Measurements from ENCODE around the gene MRPL57. TPM values are rescaled to one million over a fixed set of nuclear protein-coding genes. Genes with fewer than 3 reads are reported as not detected.
"Not testable (repeated sequence)": the region's sequence is repeated elsewhere in the genome, so short reads cannot be mapped to it uniquely, and the experiment has no call there.

Gene MRPL57
- total and polyA plus RNA-seq, 2 donors from 2014 or later = 18.3 to 47.1 TPM

DNA sequence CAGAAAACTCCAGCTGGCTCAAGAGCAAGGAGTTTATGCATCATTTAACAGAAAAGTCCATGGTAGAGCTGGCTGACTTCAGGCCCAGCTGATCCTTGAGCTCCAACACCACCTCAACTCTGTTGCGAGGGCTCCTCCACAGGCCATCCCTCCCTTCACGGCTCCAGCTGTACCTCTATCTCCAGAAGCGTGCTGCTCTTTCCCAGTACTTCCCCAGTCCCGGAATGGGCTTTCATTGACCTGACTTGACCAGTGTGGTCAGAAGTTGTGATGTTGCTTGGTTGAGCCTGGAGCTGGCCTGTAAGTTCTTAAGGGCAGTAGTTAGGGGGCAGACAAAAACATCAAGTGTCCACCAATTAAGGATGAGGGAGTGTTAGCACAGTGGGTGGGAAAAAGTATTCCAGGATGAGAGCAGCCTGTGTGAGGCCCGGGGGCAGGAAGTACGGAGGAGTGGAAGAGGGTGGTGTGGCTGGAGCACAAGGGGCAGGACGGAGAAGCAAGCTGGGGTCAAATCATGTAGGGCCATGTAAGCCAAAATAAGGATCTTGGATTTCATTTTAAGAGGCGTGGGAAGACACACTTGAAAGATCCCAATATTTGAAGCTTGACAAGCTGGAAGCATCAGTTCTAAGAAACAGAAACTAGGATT lies 24.1 kb upstream of the MRPL57 start:
- no peak for FAIRE-seq
- H3K36me3 ChIP-seq (ENCODE audit: control insufficient read depth in 2 of 3, insufficient read depth in 3 of 3, low read length in 3 of 3) = peaks cover 2 to 8% (median 7%) of the 10 kb centered on the region in 3 donors
- no peaks in the 10 kb centered on the region for H3K9me3 ChIP-seq (ENCODE audit: control insufficient read depth in 2 of 3, insufficient read depth in 1 of 3, low read length in 3 of 3)
- intact Hi-C loops (cut with DNase I) = no loop called here
- no peak overlapping the region for H3K9ac ChIP-seq (ENCODE audit: low read length in 3 of 3)
- no peak overlapping the region for H3K27ac ChIP-seq (ENCODE audit: low read depth in 2 of 2, low read length in 2 of 2)
- no peak for TF ChIP-seq CTCF (IDR thresholded peaks at IDR 0.05; ENCODE audit: borderline replicate concordance, extremely low read depth, insufficient read depth)
- no peak for DNase-seq
- peaks cover 0 to 4% (median 0%) of the 10 kb centered on the region in 3 donors for H3K4me1 ChIP-seq (ENCODE audit: control insufficient read depth in 2 of 3, insufficient read depth in 2 of 3, low read depth in 1 of 3, low read length in 3 of 3)
- H3K27me3 ChIP-seq (ENCODE audit: control insufficient read depth, insufficient read depth, low read length) = no peaks in the 10 kb centered on the region
- H3K4me3 ChIP-seq (ENCODE audit: low read length in 3 of 3) = peak overlapping the region in 2 of 3 donors; percentile 10 to 14

GRCh38 chr13:21164631-21165030 lies 11.8 kb upstream of the MRPL57 start:
- no peak for TF ChIP-seq CTCF (IDR thresholded peaks at IDR 0.05; ENCODE audit: borderline replicate concordance, extremely low read depth, insufficient read depth)
- Histone ChIP-seq H3K36me3 (ENCODE audit: control insufficient read depth in 2 of 3, insufficient read depth in 3 of 3, low read length in 3 of 3) (no peaks in the 10 kb centered on the region), H3K4me1 (ENCODE audit: control insufficient read depth in 2 of 3, insufficient read depth in 2 of 3, low read depth in 1 of 3, low read length in 3 of 3) (no peaks in the 10 kb centered on the region), H3K27ac (ENCODE audit: low read depth in 2 of 2, low read length in 2 of 2) (no peak overlapping the region), H3K4me3 (ENCODE audit: low read length in 3 of 3) (no peak overlapping the region), H3K9ac (ENCODE audit: low read length in 3 of 3) (no peak overlapping the region), H3K9me3 (ENCODE audit: control insufficient read depth in 2 of 3, insufficient read depth in 1 of 3, low read length in 3 of 3) (no peaks in the 10 kb centered on the region), H3K27me3 (ENCODE audit: control insufficient read depth, insufficient read depth, low read length) (no peaks in the 10 kb centered on the region)
- no peak for DNase-seq
- intact Hi-C loops (cut with DNase I) = no loop called here
- no peak for FAIRE-seq

DNA sequence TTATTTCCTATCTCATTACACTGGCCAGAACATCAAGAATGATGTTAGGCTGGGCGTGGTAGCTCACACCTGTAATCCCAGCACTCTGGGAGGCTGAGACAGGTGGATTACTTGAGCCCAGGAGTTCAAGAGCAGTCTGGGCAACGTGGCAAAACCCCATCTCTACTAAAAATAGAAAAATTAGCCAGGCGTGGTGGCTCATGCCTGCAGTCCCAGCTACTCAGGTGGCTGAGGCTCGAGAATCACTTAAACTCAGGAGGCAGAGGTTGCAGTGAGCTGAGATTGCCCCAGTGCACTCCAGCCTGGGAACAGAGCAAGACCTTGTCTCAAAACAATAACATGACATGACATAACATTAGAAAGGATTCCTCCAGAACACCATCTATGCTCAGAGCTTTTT lies 10.9 kb upstream of the MRPL57 start:
- H3K27me3 ChIP-seq (ENCODE audit: control insufficient read depth, insufficient read depth, low read length); H3K4me1 ChIP-seq (ENCODE audit: control insufficient read depth in 2 of 3, insufficient read depth in 2 of 3, low read depth in 1 of 3, low read length in 3 of 3); H3K9me3 ChIP-seq (ENCODE audit: control insufficient read depth in 2 of 3, insufficient read depth in 1 of 3, low read length in 3 of 3); H3K36me3 ChIP-seq (ENCODE audit: control insufficient read depth in 2 of 3, insufficient read depth in 3 of 3, low read length in 3 of 3); H3K9ac ChIP-seq (ENCODE audit: low read length in 3 of 3); DNase-seq; H3K4me3 ChIP-seq (ENCODE audit: low read length in 3 of 3); H3K27ac ChIP-seq (ENCODE audit: low read depth in 2 of 2, low read length in 2 of 2); FAIRE-seq; intact Hi-C loops (cut with DNase I): not testable (repeated sequence)

- Histone ChIP-seq H3K9ac (ENCODE audit: low read length in 3 of 3) (no peak overlapping the region), H3K36me3 (ENCODE audit: control insufficient read depth in 2 of 3, insufficient read depth in 3 of 3, low read length in 3 of 3) (no peaks in the 10 kb centered on the region), H3K27me3 (ENCODE audit: control insufficient read depth, insufficient read depth, low read length) (no peaks in the 10 kb centered on the region), H3K9me3 (ENCODE audit: control insufficient read depth in 2 of 3, insufficient read depth in 1 of 3, low read length in 3 of 3) (no peaks in the 10 kb centered on the region), H3K4me1 (ENCODE audit: control insufficient read depth in 2 of 3, insufficient read depth in 2 of 3, low read depth in 1 of 3, low read length in 3 of 3) (no peaks in the 10 kb centered on the region), H3K27ac (ENCODE audit: low read depth in 2 of 2, low read length in 2 of 2) (no peak overlapping the region), H3K4me3 (ENCODE audit: low read length in 3 of 3) (no peak overlapping the region)
- DNase-seq (no peak), FAIRE-seq (no peak)
- intact Hi-C loops (cut with DNase I) = no loop called here
- no peak for TF ChIP-seq CTCF (IDR thresholded peaks at IDR 0.05; ENCODE audit: borderline replicate concordance, extremely low read depth, insufficient read depth)
These were observed 5.0 kb upstream of the MRPL57 start for GRCh38 chr13:21171420-21171819.

GRCh38 chr13:21173767-21174166 lies 2.7 kb upstream of the MRPL57 start:
- H3K36me3 ChIP-seq (ENCODE audit: control insufficient read depth in 2 of 3, insufficient read depth in 3 of 3, low read length in 3 of 3); FAIRE-seq; H3K27ac ChIP-seq (ENCODE audit: low read depth in 2 of 2, low read length in 2 of 2); H3K4me3 ChIP-seq (ENCODE audit: low read length in 3 of 3); intact Hi-C loops (cut with DNase I); DNase-seq; H3K9me3 ChIP-seq (ENCODE audit: control insufficient read depth in 2 of 3, insufficient read depth in 1 of 3, low read length in 3 of 3); H3K4me1 ChIP-seq (ENCODE audit: control insufficient read depth in 2 of 3, insufficient read depth in 2 of 3, low read depth in 1 of 3, low read length in 3 of 3); H3K27me3 ChIP-seq (ENCODE audit: control insufficient read depth, insufficient read depth, low read length); H3K9ac ChIP-seq (ENCODE audit: low read length in 3 of 3): not testable (repeated sequence)
